ENCODE measurements around the gene SH3PXD2A.
A peak's percentile ranks its signal among the peaks of the same experiment; 100 is the strongest.

DNA sequence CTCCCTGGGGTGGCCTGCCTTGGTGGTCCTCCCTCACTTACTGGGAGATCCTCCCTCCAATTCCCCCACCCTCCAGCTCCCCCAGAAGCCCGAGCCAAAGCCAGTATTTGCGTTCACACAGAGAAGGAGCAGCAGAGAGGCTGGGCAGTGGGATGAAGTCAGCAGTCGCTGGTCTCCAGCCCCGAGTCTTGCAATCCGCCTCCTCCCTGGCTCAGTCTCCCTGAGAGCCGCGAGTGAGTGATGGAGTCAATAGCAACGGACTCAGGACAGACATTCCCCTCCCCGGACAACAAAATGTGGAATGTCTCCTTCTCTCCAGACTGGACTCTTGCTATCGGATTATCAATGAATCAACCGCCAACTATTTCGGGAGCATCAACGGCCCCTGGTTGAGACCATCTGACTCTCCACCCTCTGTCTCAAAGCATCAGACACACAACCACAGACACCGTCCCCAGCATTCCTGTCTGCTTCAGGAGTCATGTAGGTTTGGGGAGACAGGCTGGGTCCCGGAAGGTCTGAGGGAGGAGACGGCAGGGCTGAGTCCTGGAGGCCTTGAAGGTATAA, 178.4 kb downstream of the SH3PXD2A start:
- TF ChIP-seq, protein P1, sequence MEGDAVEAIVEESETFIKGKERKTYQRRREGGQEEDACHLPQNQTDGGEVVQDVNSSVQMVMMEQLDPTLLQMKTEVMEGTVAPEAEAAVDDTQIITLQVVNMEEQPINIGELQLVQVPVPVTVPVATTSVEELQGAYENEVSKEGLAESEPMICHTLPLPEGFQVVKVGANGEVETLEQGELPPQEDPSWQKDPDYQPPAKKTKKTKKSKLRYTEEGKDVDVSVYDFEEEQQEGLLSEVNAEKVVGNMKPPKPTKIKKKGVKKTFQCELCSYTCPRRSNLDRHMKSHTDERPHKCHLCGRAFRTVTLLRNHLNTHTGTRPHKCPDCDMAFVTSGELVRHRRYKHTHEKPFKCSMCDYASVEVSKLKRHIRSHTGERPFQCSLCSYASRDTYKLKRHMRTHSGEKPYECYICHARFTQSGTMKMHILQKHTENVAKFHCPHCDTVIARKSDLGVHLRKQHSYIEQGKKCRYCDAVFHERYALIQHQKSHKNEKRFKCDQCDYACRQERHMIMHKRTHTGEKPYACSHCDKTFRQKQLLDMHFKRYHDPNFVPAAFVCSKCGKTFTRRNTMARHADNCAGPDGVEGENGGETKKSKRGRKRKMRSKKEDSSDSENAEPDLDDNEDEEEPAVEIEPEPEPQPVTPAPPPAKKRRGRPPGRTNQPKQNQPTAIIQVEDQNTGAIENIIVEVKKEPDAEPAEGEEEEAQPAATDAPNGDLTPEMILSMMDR (IDR thresholded peaks at IDR 0.05): no peak
- TF ChIP-seq POLR2A (IDR thresholded peaks at IDR 0.05) (peak in 1 of 2 donors; percentile 28), POLR2AphosphoS5 (IDR thresholded peaks at IDR 0.05; ENCODE audit: insufficient read depth in 1 of 2, low read depth in 1 of 2) (peak in 1 of 2 donors; percentile 42)
